Inflammatory macrophage treated with lipopolysaccharide for 4 hours (primary cell): ENCODE data around the gene CEP164.
A peak's percentile ranks its signal among the peaks of the same experiment; 100 is the strongest.
"Not testable (repeated sequence)": the region's sequence is repeated elsewhere in the genome, so short reads cannot be mapped to it uniquely, and the experiment has no call there.

Experiments used
- DNase-seq: peaks from one replicate; pipeline ENCODE4 v3.0.0-alpha.2; 2020

Gene CEP164

GRCh38 chr11:117309310-117309709 lies 18.3 kb upstream of the CEP164 start:
- no peak for DNase-seq

- DNase-seq, result peak; percentile 62
Observed at GRCh38 chr11:117313091-117313490, 14.6 kb upstream of the CEP164 start.

GRCh38 chr11:117313828-117314768 lies 13.6 kb upstream of the CEP164 start:
- DNase-seq, result peak; percentile 25

GRCh38 chr11:117314840-117315239 lies 12.8 kb upstream of the CEP164 start:
- no peak for DNase-seq

DNA sequence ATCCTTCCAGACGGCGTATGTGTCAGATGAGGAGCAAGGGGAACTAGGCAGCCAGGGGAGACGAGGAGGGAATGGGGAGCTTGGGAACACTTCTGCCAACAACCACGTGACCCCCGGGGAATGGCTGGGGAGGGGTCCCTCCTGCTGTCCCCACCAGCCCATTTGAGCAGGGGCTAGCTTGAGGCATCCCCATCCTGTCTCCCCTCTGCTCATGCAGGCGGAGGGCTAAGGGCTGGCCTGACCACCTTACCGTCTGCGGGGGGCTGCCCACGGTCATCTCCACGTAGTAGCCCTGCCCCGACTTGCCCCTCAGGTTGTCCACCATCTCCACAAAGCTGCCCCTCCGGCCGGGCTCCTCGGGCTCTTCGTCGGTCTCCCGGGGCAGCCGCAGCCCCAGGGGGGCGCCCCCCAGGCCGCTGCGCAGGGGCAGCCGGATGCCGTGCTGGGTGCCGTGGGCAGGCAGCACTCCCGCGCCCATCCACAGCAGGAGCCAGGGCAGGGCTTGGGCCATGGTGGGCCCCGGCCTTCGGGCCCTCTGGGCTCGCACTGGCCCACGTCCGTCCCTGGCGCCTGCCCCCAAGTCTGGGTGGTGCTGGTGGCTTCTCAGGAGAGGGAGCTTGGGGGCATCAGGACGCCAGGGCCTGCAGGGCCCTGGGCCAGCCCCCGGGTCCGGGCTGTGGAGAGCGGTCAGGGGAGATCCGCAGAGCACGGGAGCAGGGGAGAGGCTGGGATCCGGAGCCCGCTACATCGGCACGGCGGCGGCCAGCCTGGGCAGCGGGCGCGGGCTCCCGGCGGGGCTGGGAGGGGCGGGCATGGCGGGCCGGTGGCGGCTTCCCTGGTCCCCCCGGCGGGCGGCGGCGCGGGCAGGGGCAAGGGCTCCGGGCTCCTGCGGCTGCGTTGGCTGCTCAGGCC lies 12.1 kb upstream of the CEP164 start:
- no peak for DNase-seq

DNA sequence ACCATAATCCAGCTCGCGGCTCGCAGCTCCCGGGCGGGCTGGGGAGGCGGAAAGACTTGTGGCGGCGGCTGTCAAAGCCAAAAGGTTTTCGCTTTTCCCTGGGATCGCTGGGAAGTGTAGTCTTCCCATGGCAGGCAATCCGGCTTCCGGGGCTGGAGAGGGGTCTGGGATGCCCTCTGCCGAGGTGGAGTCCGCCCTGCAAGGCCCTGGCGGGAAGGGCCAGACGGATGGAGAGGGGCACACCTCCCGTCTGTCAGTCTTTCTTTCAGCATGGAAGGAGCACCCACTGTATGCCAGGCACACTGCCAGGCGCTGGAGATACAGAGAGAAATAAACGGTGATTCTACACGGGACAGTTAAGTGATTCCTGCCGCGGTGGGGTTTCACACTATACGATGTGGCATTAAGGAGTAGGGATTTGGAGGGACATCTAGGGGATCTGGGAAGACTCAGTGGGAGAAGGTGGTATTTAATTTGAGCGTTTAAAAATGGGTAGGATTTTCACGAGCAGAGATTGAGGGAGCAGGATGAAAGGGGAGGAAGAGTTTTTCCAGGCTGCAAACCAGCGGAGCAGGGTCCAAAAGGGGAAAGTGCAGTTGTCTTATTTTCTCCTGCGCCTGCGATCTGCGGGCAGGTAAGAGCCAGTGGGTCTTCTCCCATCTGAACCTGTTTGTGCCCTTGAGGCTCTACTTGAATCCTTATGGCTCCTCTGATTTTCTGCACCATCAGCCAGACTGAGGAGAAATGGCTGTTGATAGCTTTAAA lies 11.3 kb upstream of the CEP164 start, which contains the start of gene BACE1:
Gene BACE1, minus strand, starts transcription at position 60 of the 765 bp plus-strand sequence. CDS start 461 bp downstream, outside the sequence.
- DNase-seq, result peak; percentile 57

- no peak for DNase-seq
Observed at GRCh38 chr11:117318738-117319137, 8.9 kb upstream of the CEP164 start.

DNA sequence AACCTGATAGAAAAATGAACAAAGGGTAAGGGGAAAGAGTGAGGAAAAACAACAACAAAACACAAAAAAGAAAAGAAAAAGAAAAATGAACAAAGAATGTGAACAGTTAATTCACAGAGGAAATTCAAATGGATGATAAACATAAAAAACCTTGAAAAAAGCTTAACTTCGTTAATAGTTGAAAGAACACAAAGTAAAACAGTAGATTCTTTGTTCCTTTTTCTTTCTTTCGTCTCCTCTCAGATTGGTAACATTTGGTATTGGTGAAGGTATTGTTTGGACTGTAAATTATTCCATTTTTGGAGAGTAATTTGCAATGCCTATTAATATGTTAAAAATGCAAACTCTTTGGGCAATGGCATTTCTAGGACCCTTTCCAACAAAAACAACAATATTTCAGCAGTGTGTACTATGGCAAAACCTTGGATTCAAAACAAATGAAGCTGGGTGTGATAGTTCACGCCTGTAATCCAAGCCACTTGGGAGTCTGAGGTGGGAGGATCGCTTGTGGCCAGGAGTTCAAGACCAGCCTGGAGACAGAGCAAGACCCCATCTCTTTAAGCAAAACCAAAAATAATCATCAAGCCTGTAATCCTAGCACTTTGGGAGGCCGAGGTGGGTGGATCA lies 8.3 kb upstream of the CEP164 start:
- no peak for DNase-seq

DNA sequence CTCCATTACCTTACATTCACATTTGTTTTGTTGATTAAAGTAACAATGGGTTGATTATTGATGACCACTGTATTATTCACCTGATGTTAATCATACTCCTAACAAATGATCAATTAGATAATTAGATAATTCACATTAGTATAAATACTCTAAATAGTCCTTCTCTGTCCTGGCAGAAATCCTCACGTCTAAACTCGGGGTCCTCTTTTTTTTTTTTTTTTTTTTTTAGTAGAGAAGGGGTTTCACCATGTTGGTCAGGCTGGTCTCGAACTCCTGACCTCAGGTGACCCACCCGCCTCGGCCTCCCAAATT lies 443 bp upstream of the CEP164 start:
- not testable (repeated sequence) for DNase-seq

GRCh38 chr11:117328375-117329010 lies 839 bp downstream of the CEP164 start:
- DNase-seq, result peak; percentile 11

DNA sequence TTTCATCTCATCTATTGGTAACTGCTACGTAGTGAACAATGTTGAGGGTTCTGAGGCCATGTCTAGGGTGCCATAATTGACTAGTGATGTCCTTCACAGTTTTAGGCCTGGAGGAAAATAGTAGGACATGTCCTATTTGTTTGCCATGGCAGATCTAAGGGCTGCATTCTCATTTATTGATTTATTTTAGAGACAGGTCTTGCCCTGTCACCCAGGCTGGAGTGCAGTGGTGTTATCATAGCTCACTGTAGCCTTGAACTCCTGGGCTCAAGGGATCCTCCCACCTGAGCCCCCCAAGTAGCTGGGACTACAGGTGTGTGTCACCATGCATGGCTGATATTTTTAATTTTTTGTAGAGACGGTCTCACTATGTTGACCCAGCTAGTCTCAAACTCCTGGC lies 5.2 kb downstream of the CEP164 start:
- no peak for DNase-seq

DNA sequence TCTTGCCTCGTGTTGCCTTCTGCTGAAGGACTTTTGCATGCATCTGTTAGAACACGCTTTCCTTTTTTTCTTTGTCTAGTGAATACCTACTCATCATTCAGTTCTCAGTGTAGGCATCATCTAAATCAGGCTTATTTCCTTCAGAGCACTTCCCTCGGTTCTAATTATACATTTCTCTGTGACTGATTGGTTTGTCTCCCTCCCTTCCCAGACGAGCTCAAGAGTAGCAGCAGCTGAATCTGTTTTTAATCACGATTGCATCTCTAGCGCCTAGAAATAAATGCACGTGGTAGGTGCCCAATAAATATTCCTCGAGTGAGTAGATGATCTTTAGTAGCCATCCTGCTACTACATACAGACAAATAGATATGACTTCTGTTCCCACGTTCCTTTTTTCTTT lies 6.3 kb downstream of the CEP164 start:
- DNase-seq, result no peak

DNA sequence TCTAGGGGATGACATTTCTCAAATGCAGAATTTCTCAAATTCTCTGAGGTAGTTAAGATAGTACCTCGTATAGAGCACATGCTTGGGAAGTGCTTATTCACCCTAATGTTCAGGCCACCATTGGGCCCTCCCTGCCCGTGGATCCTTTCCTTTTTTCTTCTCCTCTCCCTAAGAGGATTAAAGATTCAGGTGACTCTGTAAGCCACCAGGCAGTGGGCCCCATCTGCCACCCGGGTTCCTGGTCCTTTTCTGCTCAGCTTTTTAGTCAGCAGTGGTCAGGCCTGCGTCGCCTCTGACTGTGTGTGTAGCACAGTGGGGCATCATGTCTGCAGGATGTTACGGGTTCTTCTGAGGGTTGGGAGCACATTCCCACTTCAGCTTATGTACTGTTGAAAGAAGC lies 7.2 kb downstream of the CEP164 start:
- no peak for DNase-seq

GRCh38 chr11:117335399-117335798 lies 7.7 kb downstream of the CEP164 start:
- DNase-seq, result no peak

- DNase-seq, result no peak
Observed at GRCh38 chr11:117337076-117337475, 9.4 kb downstream of the CEP164 start.

GRCh38 chr11:117345039-117345438 lies 17.4 kb downstream of the CEP164 start:
- DNase-seq, result no peak

DNA sequence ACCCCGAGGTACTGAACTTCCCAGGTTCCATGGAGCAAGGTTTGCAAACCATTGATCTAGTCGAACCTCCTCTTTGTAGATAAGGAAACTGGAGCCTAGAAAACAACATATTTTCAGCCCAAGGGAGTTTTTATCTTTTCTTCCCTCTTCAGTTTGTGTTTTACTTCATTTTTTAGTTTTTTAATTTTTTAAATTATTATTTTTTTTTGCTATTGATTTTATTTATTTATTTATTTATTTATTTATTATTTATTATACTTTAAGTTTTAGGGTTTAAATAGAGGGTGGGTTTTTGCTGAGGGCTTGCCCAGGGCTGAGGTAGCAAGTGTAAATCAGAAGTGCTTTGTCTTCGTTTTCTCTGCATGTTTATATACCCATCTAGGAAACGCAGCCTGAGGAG lies 26.9 kb downstream of the CEP164 start:
- DNase-seq, result no peak

- no peak for DNase-seq
Observed at GRCh38 chr11:117356126-117356890, 28.7 kb downstream of the CEP164 start.

DNA sequence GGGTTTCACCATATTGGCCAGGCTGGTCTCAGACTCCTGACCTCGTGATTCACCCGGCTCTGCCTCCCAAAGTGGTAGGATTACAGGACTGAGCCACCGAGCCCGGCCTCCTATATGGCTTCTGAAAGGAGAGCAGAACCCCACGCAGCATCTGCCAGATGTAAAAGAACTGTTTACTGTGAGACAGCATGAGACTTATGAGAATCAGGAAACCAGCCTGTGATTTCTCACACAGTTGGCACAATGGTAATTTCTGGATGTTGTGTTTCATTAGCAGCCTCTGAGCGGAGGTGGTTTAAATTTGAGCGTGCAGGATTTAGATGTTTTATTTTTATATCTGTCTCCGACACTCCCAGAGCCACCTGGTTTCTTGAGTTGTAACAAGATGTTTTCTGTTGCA lies 33.8 kb downstream of the CEP164 start:
- no peak for DNase-seq

GRCh38 chr11:117366248-117366647 lies 38.6 kb downstream of the CEP164 start:
- DNase-seq, result no peak

- DNase-seq, result no peak
Observed at GRCh38 chr11:117366875-117367274, 39.2 kb downstream of the CEP164 start.
